Neural cell (in vitro differentiated cells): ENCODE data around the gene GNG7.

Experiments
- EP300 ChIP-seq: fragments of 450-650 bp; conservative IDR thresholded peaks from 2 replicates; pipeline ENCODE4 v1.6.1; 2014; ENCODE audit warnings: antibody characterized with exemption, mild to moderate bottlenecking, moderate library complexity; ENCODE audit not compliant: poor library complexity, severe bottlenecking
- EZH2 ChIP-seq: fragments of 200-600, 300-800 bp; shearing (Covaris generic), sonication (generic); IDR thresholded peaks from 2 replicates; pipeline ENCODE4 v1.6.1; 2014; ENCODE audit warnings: antibody characterized with exemption, low read length, borderline replicate concordance, mild to moderate bottlenecking; ENCODE audit not compliant: insufficient read depth, poor library complexity, severe bottlenecking
- POLR2AphosphoS5 ChIP-seq: IDR thresholded peaks from 2 replicates; pipeline ENCODE4 v1.6.1; 2012
- RAD21 ChIP-seq: fragments of 450-650 bp; conservative IDR thresholded peaks from 2 replicates; pipeline ENCODE4 v1.6.1; 2014; ENCODE audit warnings: antibody characterized with exemption, mild to moderate bottlenecking, moderate library complexity
- TF ChIP-seq, protein P1 (sequence below): fragments of 450-650 bp; IDR thresholded peaks from 2 replicates; pipeline ENCODE4 v1.5.1; 2014; ENCODE audit warnings: antibody characterized with exemption, mild to moderate bottlenecking, moderate library complexity; ENCODE audit not compliant: poor library complexity, severe bottlenecking
- TF ChIP-seq, protein P2 (sequence below): IDR thresholded peaks from 2 replicates; pipeline ENCODE4 v1.6.1; 2012; ENCODE audit warnings: borderline replicate concordance

GRCh38 chr19:2628597-2628996 lies 73.9 kb downstream of the GNG7 start:
- TF ChIP-seq, protein P1, sequence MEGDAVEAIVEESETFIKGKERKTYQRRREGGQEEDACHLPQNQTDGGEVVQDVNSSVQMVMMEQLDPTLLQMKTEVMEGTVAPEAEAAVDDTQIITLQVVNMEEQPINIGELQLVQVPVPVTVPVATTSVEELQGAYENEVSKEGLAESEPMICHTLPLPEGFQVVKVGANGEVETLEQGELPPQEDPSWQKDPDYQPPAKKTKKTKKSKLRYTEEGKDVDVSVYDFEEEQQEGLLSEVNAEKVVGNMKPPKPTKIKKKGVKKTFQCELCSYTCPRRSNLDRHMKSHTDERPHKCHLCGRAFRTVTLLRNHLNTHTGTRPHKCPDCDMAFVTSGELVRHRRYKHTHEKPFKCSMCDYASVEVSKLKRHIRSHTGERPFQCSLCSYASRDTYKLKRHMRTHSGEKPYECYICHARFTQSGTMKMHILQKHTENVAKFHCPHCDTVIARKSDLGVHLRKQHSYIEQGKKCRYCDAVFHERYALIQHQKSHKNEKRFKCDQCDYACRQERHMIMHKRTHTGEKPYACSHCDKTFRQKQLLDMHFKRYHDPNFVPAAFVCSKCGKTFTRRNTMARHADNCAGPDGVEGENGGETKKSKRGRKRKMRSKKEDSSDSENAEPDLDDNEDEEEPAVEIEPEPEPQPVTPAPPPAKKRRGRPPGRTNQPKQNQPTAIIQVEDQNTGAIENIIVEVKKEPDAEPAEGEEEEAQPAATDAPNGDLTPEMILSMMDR: no peak
- TF ChIP-seq EZH2: no peak
- no peak for TF ChIP-seq EP300
- no peak for TF ChIP-seq POLR2AphosphoS5
- TF ChIP-seq RAD21: no peak
- TF ChIP-seq, protein P2, sequence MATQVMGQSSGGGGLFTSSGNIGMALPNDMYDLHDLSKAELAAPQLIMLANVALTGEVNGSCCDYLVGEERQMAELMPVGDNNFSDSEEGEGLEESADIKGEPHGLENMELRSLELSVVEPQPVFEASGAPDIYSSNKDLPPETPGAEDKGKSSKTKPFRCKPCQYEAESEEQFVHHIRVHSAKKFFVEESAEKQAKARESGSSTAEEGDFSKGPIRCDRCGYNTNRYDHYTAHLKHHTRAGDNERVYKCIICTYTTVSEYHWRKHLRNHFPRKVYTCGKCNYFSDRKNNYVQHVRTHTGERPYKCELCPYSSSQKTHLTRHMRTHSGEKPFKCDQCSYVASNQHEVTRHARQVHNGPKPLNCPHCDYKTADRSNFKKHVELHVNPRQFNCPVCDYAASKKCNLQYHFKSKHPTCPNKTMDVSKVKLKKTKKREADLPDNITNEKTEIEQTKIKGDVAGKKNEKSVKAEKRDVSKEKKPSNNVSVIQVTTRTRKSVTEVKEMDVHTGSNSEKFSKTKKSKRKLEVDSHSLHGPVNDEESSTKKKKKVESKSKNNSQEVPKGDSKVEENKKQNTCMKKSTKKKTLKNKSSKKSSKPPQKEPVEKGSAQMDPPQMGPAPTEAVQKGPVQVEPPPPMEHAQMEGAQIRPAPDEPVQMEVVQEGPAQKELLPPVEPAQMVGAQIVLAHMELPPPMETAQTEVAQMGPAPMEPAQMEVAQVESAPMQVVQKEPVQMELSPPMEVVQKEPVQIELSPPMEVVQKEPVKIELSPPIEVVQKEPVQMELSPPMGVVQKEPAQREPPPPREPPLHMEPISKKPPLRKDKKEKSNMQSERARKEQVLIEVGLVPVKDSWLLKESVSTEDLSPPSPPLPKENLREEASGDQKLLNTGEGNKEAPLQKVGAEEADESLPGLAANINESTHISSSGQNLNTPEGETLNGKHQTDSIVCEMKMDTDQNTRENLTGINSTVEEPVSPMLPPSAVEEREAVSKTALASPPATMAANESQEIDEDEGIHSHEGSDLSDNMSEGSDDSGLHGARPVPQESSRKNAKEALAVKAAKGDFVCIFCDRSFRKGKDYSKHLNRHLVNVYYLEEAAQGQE: no peak
